GM10248 (cell line): ENCODE results near the gene STX8.
"Not testable (repeated sequence)": the region's sequence is repeated elsewhere in the genome, so short reads cannot be mapped to it uniquely, and the experiment has no call there.

Experiments used
- CTCF ChIA-PET: fragments of 300-600 bp; sonication (Branson Sonifier 250); formaldehyde crosslinking; extraction: SDS; loops from one replicate; lab custom pipeline; 2021; ENCODE audit warnings: antibody characterized with exemption; lab: Yijun Ruan, JAX
- POLR2A ChIA-PET: fragments of 350-650 bp; sonication (Branson Sonifier 250); formaldehyde crosslinking; extraction: SDS; loops from one replicate; lab custom pipeline; 2020; ENCODE audit warnings: antibody characterized with exemption; lab: Yijun Ruan, JAX
- DNase-seq: peaks from one replicate; pipeline ENCODE4 v3.0.0; 2012; ENCODE audit errors: extremely low spot score
- CTCF ChIP-seq: IDR thresholded peaks from 2 replicates; pipeline ENCODE4 v1.5.1; 2012; ENCODE audit warnings: mild to moderate bottlenecking, low read depth; ENCODE audit errors: extremely low read depth, missing control alignments, control extremely low read depth

STX8 gene

GRCh38 chr17:9258115-9259015 lies 317.3 kb downstream of the STX8 start:
- CTCF ChIA-PET: interaction anchor here (1.4 to 1.8 kb wide), 3 partner anchors 24 to 58 kb away, joined by 3 to 4 read pairs (median 4); no protein-coding TSS in a partner anchor
- DNase-seq: no peak
- POLR2A ChIA-PET: no interaction called here
- no peak for TF ChIP-seq CTCF

DNA sequence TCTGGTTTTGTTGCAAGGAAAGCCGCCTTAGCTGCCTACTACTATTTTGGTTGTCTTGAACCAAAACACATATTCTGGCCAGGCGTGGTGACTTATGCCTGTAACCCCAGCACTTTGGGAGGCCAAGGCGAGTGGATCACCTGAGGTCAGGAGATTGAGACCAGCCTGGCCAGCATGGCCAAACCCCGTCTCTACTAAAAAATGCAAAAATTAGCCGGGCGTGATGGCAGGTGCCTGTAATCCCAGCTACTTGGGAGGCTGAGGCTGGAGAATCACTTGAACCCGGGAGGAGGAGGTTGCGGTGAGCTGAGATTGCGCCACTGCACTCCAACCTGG lies 318.0 kb downstream of the STX8 start:
- ChIA-PET POLR2A (interaction anchor here (0.5 kb wide), 1 partner anchor 103 kb away, joined by 5 read pairs; no protein-coding TSS in a partner anchor), CTCF (interaction anchor here (1.6 to 1.8 kb wide), 3 partner anchors 9 to 58 kb away, joined by 4 to 6 read pairs (median 4); no protein-coding TSS in a partner anchor)
- DNase-seq: not testable (repeated sequence)

GRCh38 chr17:9256751-9257629 lies 318.6 kb downstream of the STX8 start:
- DNase-seq: no peak
- TF ChIP-seq CTCF: no peak
- POLR2A ChIA-PET: interaction anchor here (0.5 kb wide), 1 partner anchor 103 kb away, joined by 5 read pairs; no protein-coding TSS in a partner anchor
- CTCF ChIA-PET: interaction anchor here (1.0 to 1.8 kb wide), 4 partner anchors 9 to 57 kb away, joined by 4 to 6 read pairs (median 4); no protein-coding TSS in a partner anchor

GRCh38 chr17:9256361-9256750 lies 319.3 kb downstream of the STX8 start:
- CTCF ChIA-PET: interaction anchor here (1.0 to 1.8 kb wide), 4 partner anchors 10 to 56 kb away, joined by 4 to 6 read pairs (median 4); no protein-coding TSS in a partner anchor
- DNase-seq: no peak
- no peak for TF ChIP-seq CTCF
- POLR2A ChIA-PET: no interaction called here

DNA sequence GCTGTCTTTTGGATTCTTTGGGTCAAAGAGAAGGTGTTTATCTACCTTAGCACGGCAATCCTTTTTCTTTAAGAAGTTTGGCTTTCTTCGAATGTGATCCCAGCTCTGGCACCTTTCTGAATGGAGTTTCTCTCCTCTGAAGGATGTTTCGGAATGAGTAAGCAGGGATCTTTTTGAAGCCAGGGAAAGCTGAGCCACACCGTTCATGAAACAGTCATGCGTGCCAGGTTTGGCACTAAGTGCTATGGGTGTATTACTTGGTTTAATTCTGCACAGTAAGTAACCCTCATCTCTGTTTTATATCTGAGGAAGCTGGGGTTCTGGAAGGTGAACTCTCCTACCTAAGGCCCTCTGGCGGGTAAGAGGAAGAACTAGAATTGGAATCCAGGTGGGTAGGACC lies 319.8 kb downstream of the STX8 start:
- POLR2A ChIA-PET: no interaction called here
- CTCF ChIA-PET: interaction anchor here (1.8 kb wide), 1 partner anchor 11 kb away, joined by 6 read pairs; no protein-coding TSS in a partner anchor
- TF ChIP-seq CTCF: no peak
- no peak for DNase-seq

DNA sequence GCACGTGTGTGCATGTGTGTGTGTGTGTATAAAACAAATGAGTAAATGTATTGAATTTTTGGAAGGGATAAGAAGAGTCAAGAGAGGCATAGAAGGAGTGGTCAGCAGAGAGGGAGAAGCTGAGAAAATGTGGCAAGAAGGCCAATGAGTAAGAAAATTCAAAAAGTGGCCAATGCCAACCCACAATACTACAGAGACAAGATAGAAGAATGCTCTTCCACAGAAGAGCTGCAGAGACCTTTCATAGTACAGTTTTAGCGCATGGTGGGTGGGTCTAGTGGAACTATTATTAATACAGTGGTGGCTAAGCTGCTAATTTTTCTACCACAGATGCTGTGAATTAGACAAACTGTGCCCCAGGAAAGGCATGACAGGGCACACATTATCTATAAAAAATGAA lies 320.8 kb downstream of the STX8 start:
- no peak for TF ChIP-seq CTCF
- POLR2A ChIA-PET: no interaction called here
- DNase-seq: no peak
- CTCF ChIA-PET: interaction anchor here (0.9 to 1.1 kb wide), 2 partner anchors 10 to 14 kb away, joined by 3 read pairs; no protein-coding TSS in a partner anchor
